Midbrain (tissue), 1 donor: Measurements from ENCODE around the gene PCDHA11.
"Not testable (repeated sequence)": the region's sequence is repeated elsewhere in the genome, so short reads cannot be mapped to it uniquely, and the experiment has no call there.

ENCODE experiments used
- DNase-seq: peaks from one replicate; lab custom pipeline; 2025; lab: John Stamatoyannopoulos, UW

The PCDHA11 gene, protein sequence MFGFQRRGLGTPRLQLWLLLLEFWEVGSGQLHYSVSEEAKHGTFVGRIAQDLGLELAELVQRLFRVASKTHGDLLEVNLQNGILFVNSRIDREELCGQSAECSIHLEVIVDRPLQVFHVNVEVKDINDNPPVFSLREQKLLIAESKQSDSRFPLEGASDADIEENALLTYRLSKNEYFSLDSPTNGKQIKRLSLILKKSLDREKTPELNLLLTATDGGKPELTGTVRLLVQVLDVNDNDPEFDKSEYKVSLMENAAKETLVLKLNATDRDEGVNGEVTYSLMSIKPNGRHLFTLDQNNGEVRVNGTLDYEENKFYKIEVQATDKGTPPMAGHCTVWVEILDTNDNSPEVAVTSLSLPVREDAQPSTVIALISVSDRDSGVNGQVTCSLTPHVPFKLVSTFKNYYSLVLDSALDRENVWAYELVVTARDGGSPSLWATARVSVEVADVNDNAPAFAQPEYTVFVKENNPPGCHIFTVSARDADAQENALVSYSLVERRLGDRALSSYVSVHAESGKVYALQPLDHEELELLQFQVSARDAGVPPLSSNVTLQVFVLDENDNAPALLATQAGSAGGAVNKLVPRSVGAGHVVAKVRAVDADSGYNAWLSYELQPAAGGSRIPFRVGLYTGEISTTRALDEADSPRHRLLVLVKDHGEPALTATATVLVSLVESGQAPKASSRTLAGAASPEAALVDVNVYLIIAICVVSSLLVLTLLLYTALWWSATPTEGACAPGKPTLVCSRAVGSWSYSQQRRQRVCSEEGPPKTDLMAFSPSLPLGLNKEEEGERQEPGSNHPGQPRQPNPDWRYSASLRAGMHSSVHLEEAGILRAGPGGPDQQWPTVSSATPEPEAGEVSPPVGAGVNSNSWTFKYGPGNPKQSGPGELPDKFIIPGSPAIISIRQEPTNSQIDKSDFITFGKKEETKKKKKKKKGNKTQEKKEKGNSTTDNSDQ

DNA sequence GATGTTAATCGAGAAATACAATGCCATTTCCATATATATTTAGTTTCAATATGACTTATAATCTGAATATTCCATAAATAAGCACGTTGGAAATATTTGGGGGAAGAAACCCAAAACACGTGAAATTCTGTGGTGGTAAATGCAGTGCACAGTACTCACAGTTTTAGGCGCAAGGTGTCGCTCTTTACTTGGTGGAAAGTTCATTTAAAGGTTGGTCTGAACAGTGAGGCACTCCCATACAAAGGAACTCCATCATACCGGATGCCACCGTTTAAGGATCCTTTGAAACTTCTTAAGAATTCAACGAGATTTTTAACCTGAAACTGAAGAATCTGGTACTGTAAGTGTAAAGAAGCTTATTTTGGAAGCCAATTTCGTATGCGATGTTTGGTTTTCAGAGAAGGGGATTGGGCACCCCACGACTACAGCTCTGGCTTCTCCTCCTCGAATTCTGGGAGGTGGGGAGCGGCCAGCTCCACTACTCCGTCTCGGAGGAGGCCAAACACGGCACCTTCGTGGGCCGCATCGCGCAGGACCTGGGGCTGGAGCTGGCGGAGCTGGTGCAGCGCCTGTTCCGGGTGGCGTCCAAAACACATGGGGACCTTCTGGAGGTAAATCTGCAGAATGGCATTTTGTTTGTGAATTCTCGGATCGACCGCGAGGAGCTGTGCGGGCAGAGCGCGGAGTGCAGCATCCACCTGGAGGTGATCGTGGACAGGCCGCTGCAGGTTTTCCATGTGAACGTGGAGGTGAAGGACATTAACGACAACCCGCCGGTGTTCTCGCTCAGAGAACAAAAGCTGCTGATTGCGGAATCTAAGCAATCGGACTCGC, at the start of gene PCDHA11:
TSS of gene PCDHA11 (plus strand) at position 237 of the 834 bp plus-strand sequence. CDS start at position 384, 147 bp downstream.
- DNase-seq, result no peak

GRCh38 chr5:140821375-140822280, 47.1 kb upstream of the PCDHA11 start, which contains the start of gene PCDHA5:
PCDHA5 (plus strand) TSS chr5:140821613.
- peak; percentile 23 for DNase-seq

DNA sequence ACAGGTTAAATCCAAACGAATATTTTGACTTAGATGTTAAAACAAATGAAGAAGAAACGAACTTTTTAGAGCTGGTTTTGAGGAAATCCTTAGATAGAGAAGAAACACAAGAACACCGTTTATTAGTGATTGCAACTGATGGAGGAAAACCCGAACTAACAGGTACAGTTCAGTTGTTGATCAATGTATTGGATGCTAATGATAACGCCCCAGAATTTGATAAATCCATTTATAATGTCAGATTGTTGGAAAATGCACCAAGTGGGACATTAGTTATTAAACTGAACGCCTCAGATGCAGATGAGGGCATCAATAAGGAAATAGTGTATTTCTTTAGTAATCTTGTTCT, 46.5 kb upstream of the PCDHA11 start:
- DNase-seq, result no peak

DNA sequence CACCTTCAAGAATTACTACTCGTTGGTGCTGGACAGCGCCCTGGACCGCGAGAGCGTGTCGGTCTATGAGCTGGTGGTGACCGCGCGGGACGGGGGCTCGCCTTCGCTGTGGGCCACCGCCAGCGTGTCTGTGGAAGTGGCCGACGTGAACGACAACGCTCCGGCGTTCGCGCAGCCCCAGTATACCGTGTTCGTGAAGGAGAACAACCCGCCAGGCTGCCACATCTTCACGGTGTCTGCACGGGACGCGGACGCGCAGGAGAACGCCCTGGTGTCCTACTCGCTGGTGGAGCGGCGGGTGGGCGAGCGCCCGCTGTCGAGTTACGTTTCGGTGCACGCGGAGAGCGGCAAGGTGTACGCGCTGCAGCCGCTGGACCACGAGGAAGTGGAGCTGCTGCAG, 45.8 kb upstream of the PCDHA11 start:
- DNase-seq, result not testable (repeated sequence)

- DNase-seq, result no peak
Measured at GRCh38 chr5:140823475-140823874, 45.3 kb upstream of the PCDHA11 start.

DNA sequence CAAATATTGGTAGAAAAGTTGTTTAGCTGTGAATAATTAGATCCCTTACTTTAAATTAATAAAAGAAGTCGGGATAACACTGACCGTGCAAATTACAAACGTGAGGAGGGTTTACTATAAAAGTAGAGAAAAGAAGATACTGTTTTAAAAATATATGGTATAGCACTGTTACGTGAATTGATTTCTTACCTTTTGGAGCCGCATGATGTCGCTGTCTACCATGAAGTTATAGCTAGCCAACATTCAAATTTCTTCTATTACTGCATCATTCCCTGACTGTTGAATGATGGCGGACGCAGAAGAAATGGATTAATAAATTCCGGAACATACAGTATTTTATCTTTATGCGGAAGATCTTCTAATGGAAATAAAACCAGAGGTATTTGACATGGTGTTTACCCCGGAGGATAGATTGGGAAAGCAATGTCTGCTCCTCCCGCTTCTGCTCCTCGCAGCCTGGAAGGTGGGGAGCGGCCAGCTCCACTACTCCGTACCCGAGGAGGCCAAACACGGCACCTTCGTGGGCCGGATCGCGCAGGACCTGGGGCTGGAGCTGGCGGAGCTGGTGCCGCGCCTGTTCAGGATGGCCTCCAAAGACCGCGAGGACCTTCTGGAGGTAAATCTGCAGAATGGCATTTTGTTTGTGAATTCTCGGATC, 40.9 kb upstream of the PCDHA11 start, which contains the start of gene PCDHA6:
TSS of gene PCDHA6 (plus strand) at position 257 of the 658 bp plus-strand sequence. CDS start at position 389, 132 bp downstream.
- no peak for DNase-seq

DNA sequence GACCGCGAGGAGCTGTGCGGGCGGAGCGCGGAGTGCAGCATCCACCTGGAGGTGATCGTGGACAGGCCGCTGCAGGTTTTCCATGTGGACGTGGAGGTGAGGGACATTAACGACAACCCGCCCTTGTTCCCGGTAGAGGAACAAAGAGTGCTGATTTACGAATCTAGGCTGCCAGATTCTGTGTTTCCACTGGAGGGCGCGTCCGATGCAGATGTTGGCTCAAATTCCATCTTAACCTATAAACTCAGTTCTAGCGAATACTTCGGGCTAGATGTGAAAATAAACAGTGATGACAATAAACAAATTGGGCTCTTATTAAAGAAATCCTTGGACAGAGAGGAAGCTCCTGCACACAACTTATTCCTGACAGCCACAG, 40.4 kb upstream of the PCDHA11 start:
- DNase-seq, result no peak

DNA sequence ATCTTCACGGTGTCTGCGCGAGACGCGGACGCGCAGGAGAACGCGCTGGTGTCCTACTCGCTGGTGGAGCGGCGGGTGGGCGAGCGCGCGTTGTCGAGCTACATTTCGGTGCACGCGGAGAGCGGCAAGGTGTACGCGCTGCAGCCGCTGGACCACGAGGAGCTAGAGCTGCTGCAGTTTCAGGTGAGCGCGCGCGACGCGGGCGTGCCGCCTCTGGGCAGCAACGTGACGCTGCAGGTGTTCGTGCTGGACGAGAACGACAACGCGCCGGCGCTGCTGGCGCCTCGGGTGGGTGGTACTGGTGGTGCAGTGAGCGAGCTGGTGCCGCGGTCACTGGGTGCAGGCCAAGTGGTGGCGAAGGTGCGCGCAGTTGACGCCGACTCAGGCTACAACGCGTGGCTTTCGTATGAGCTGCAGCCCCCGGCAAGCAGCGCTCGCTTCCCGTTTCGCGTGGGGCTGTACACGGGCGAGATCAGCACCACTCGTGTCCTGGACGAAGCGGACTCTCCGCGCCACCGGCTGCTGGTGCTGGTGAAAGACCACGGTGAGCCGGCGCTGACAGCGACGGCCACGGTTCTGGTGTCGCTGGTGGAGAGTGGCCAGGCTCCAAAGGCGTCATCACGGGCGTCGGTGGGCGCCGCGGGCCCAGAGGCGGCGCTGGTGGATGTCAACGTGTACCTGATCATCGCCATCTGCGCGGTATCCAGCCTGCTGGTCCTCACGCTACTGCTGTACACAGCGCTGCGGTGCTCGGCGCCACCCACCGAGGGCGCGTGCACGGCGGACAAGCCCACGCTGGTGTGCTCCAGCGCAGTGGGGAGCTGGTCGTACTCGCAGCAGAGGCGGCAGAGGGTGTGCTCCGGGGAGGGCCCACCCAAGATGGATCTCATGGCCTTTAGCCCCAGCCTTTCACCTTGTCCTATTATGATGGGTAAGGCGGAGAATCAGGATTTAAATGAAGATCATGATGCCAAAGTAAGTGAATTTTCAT, 39.0 kb upstream of the PCDHA11 start:
- DNase-seq, result not testable (repeated sequence)

GRCh38 chr5:140833993-140834392, 34.8 kb upstream of the PCDHA11 start, which contains the start of gene PCDHA7:
PCDHA7 (plus strand) TSS chr5:140834269; CDS start chr5:140834384, 115 bp downstream.
- DNase-seq, result peak; percentile 8

GRCh38 chr5:140834439-140835008, 34.2 kb upstream of the PCDHA11 start:
- DNase-seq, result not testable (repeated sequence)

- DNase-seq, result no peak
Measured at GRCh38 chr5:140835622-140836510, 32.9 kb upstream of the PCDHA11 start.

DNA sequence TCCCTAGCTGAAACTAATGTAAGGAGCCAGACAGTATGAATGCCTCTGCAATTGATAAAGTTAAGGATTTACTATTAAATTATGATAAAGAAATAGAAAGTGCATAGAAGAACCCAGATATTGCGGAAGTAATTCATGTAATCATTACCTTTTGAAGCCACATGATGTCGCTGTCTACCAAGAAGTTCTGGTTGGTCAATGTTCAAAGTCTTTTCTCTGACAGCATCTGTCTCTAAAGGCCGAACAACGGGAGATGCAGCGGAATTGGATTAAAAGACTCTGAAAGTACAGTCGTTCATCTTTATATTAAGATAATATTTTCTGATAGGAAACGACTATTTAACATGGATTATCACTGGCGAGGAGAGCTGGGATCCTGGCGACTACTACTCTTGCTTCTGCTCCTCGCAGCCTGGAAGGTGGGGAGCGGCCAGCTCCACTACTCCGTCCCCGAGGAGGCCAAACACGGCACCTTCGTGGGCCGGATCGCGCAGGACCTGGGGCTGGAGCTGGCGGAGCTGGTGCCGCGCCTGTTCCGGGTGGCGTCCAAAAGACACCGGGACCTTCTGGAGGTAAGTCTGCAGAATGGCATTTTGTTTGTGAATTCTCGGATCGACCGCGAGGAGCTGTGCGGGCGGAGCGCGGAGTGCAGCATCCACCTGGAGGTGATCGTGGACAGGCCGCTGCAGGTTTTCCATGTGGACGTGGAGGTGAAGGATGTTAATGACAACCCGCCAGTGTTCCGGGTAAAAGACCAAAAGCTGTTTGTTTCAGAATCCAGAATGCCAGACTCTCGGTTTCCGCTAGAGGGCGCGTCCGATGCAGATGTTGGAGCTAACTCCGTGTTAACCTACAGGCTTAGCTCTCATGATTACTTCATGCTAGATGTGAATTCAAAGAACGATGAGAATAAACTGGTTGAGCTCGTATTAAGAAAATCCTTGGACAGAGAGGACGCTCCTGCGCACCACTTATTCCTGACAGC, 27.5 kb upstream of the PCDHA11 start, which contains the start of gene PCDHA8:
TSS of gene PCDHA8 (plus strand) at position 210 of the 985 bp plus-strand sequence. CDS start at position 345, 135 bp downstream.
- DNase-seq, result peak; percentile 40

GRCh38 chr5:140842798-140843733, 25.7 kb upstream of the PCDHA11 start:
- no peak for DNase-seq
